Effector memory CD8-positive, alpha-beta T cell (primary cell): ENCODE measurements around the gene DENND1B.
"Not testable (repeated sequence)": the region's sequence is repeated elsewhere in the genome, so short reads cannot be mapped to it uniquely, and the experiment has no call there.

Experiments used
- ATAC-seq: fragments of 150-1000 bp; cut with Tn5 transposase; replicated peaks from 2 replicates; pipeline ENCODE4 v1.10.0; 2021; ENCODE audit warnings: mild to moderate bottlenecking, moderate library complexity
- DNase-seq, 3 experiments: peaks; one replicate each; pipeline ENCODE4 v3.0.0; 2021
- H3K27ac Mint-ChIP-seq, 2 donors: one replicate each; pipeline ENCODE4 v1.8.0; 2022; ENCODE audit warnings: mild to moderate bottlenecking in 2 of 2, mixed read lengths in 2 of 2, moderate library complexity in 2 of 2
- H3K27me3 Mint-ChIP-seq, 2 donors: one replicate each; pipeline ENCODE4 v1.8.0; 2022; ENCODE audit warnings: mixed read lengths in 2 of 2
- H3K36me3 Mint-ChIP-seq: one replicate; pipeline ENCODE4 v1.8.0; 2022; ENCODE audit warnings: mild to moderate bottlenecking, moderate library complexity, mixed read lengths; ENCODE audit not compliant: insufficient read depth
- H3K4me1 Mint-ChIP-seq, 2 donors: one replicate each; pipeline ENCODE4 v1.8.0; 2022; ENCODE audit warnings: low read depth in 2 of 2, mixed read lengths in 2 of 2
- H3K4me3 Mint-ChIP-seq, 2 donors: one replicate each; pipeline ENCODE4 v1.8.0; 2022; ENCODE audit warnings: mild to moderate bottlenecking in 2 of 2, mixed read lengths in 2 of 2, moderate library complexity in 2 of 2
- H3K9me3 Mint-ChIP-seq, 2 donors: one replicate each; pipeline ENCODE4 v1.8.0; 2022; ENCODE audit warnings: mixed read lengths in 2 of 2

Gene DENND1B

GRCh38 chr1:197774466-197775281 lies 606 bp downstream of the DENND1B start:
- H3K9me3 Mint-ChIP-seq: no peaks in the 10 kb centered on the region
- H3K27ac Mint-ChIP-seq: peak overlapping the region; percentile 98 to 99
- DNase-seq: peak; percentile 41 to 48 (median 44)
- peak; percentile 42 for ATAC-seq
- no peaks in the 10 kb centered on the region for H3K27me3 Mint-ChIP-seq
- H3K4me1 Mint-ChIP-seq: peaks cover 43 to 67% of the 10 kb centered on the region in 2 donors
- H3K4me3 Mint-ChIP-seq: peak overlapping the region; percentile 89 to 93
- peaks cover 25% of the 10 kb centered on the region for H3K36me3 Mint-ChIP-seq

GRCh38 chr1:197773856-197774255 lies 1.4 kb downstream of the DENND1B start:
- DNase-seq (no peak), ATAC-seq (no peak)
- peaks cover 25% of the 10 kb centered on the region for H3K36me3 Mint-ChIP-seq
- H3K4me1 Mint-ChIP-seq: peaks cover 39 to 69% of the 10 kb centered on the region in 2 donors
- H3K4me3 Mint-ChIP-seq: peak overlapping the region; percentile 85 to 93
- H3K27ac Mint-ChIP-seq: peak overlapping the region; percentile 98 to 99
- H3K27me3 Mint-ChIP-seq: no peaks in the 10 kb centered on the region
- no peaks in the 10 kb centered on the region for H3K9me3 Mint-ChIP-seq

GRCh38 chr1:197771904-197772556 lies 3.2 kb downstream of the DENND1B start:
- Mint-ChIP-seq H3K27ac (no peak overlapping the region), H3K4me3 (peak overlapping the region; percentile 17 to 93), H3K4me1 (peaks cover 42 to 77% of the 10 kb centered on the region in 2 donors), H3K9me3 (no peaks in the 10 kb centered on the region), H3K27me3 (no peaks in the 10 kb centered on the region), H3K36me3 (peaks cover 32% of the 10 kb centered on the region)
- DNase-seq (no peak), ATAC-seq (no peak)

- Mint-ChIP-seq H3K27me3 (no peaks in the 10 kb centered on the region), H3K36me3 (peaks cover 29% of the 10 kb centered on the region), H3K27ac (no peak overlapping the region), H3K9me3 (no peaks in the 10 kb centered on the region), H3K4me3 (peak overlapping the region in 1 of 2 donors; percentile 17), H3K4me1 (peaks cover 39 to 79% of the 10 kb centered on the region in 2 donors)
- ATAC-seq (no peak), DNase-seq (no peak)
These were observed 3.9 kb downstream of the DENND1B start for GRCh38 chr1:197771386-197771785.

- H3K9me3 Mint-ChIP-seq: no peaks in the 10 kb centered on the region
- H3K4me1 Mint-ChIP-seq: peaks cover 30 to 82% of the 10 kb centered on the region in 2 donors
- no peaks in the 10 kb centered on the region for H3K27me3 Mint-ChIP-seq
- peak overlapping the region in 1 of 2 donors; percentile 18 for H3K27ac Mint-ChIP-seq
- ATAC-seq: no peak
- H3K4me3 Mint-ChIP-seq: no peak overlapping the region
- peaks cover 17% of the 10 kb centered on the region for H3K36me3 Mint-ChIP-seq
- DNase-seq: no peak
These were observed 5.0 kb downstream of the DENND1B start for GRCh38 chr1:197770243-197770642.

GRCh38 chr1:197769287-197769686 lies 6.0 kb downstream of the DENND1B start:
- H3K27me3 Mint-ChIP-seq: no peaks in the 10 kb centered on the region
- ATAC-seq: no peak
- H3K36me3 Mint-ChIP-seq: peaks cover 11% of the 10 kb centered on the region
- no peak for DNase-seq
- no peak overlapping the region for H3K4me3 Mint-ChIP-seq
- H3K27ac Mint-ChIP-seq: peak overlapping the region in 1 of 2 donors; percentile 50
- peaks cover 29 to 79% of the 10 kb centered on the region in 2 donors for H3K4me1 Mint-ChIP-seq
- H3K9me3 Mint-ChIP-seq: no peaks in the 10 kb centered on the region

- H3K9me3 Mint-ChIP-seq: no peaks in the 10 kb centered on the region
- peaks cover 32 to 76% of the 10 kb centered on the region in 2 donors for H3K4me1 Mint-ChIP-seq
- DNase-seq: no peak
- H3K4me3 Mint-ChIP-seq: peak overlapping the region in 1 of 2 donors; percentile 10
- H3K36me3 Mint-ChIP-seq: peaks cover 10% of the 10 kb centered on the region
- no peaks in the 10 kb centered on the region for H3K27me3 Mint-ChIP-seq
- peak overlapping the region in 1 of 2 donors; percentile 50 for H3K27ac Mint-ChIP-seq
- ATAC-seq: no peak
These were observed 7.1 kb downstream of the DENND1B start for GRCh38 chr1:197768014-197768805.

GRCh38 chr1:197763769-197764168 lies 11.5 kb downstream of the DENND1B start:
- Mint-ChIP-seq H3K27me3 (no peaks in the 10 kb centered on the region), H3K9me3 (no peaks in the 10 kb centered on the region), H3K4me1 (peaks cover 19 to 58% of the 10 kb centered on the region in 2 donors), H3K36me3 (peaks cover 6% of the 10 kb centered on the region), H3K27ac (no peak overlapping the region), H3K4me3 (no peak overlapping the region)
- no peak for DNase-seq
- no peak for ATAC-seq

GRCh38 chr1:197763307-197763706 lies 12.0 kb downstream of the DENND1B start:
- no peaks in the 10 kb centered on the region for H3K27me3 Mint-ChIP-seq
- DNase-seq (no peak), ATAC-seq (no peak)
- peaks cover 17 to 53% of the 10 kb centered on the region in 2 donors for H3K4me1 Mint-ChIP-seq
- H3K27ac Mint-ChIP-seq: no peak overlapping the region
- no peak overlapping the region for H3K4me3 Mint-ChIP-seq
- no peaks in the 10 kb centered on the region for H3K9me3 Mint-ChIP-seq
- peaks cover 1% of the 10 kb centered on the region for H3K36me3 Mint-ChIP-seq

- H3K4me3 Mint-ChIP-seq: no peak overlapping the region
- DNase-seq: no peak
- H3K4me1 Mint-ChIP-seq: peaks cover 13 to 49% of the 10 kb centered on the region in 2 donors
- peak; percentile 36 for ATAC-seq
- no peak overlapping the region for H3K27ac Mint-ChIP-seq
- no peaks in the 10 kb centered on the region for H3K27me3 Mint-ChIP-seq
- no peaks in the 10 kb centered on the region for H3K36me3 Mint-ChIP-seq
- no peaks in the 10 kb centered on the region for H3K9me3 Mint-ChIP-seq
These were observed 13.6 kb downstream of the DENND1B start for GRCh38 chr1:197761654-197762053.

GRCh38 chr1:197755553-197755952 lies 19.7 kb downstream of the DENND1B start:
- not testable (repeated sequence) for DNase-seq, H3K27ac Mint-ChIP-seq, H3K36me3 Mint-ChIP-seq

GRCh38 chr1:197752652-197753164 lies 22.6 kb downstream of the DENND1B start:
- ATAC-seq, H3K27me3 Mint-ChIP-seq, DNase-seq, H3K4me3 Mint-ChIP-seq, H3K9me3 Mint-ChIP-seq, H3K36me3 Mint-ChIP-seq, H3K27ac Mint-ChIP-seq: not testable (repeated sequence)
- peaks cover 21 to 49% of the 10 kb centered on the region in 2 donors for H3K4me1 Mint-ChIP-seq

More at GRCh38 chr1:197755553-197755952, 19.7 kb downstream of the DENND1B start:
- ATAC-seq, H3K27me3 Mint-ChIP-seq, H3K9me3 Mint-ChIP-seq, H3K4me3 Mint-ChIP-seq: not testable (repeated sequence)
- H3K4me1 Mint-ChIP-seq: peaks cover 15 to 36% of the 10 kb centered on the region in 2 donors

GRCh38 chr1:197750366-197750765 lies 24.9 kb downstream of the DENND1B start:
- H3K27me3 Mint-ChIP-seq: no peaks in the 10 kb centered on the region
- H3K4me1 Mint-ChIP-seq: peaks cover 20 to 39% of the 10 kb centered on the region in 2 donors
- H3K27ac Mint-ChIP-seq: peak overlapping the region in 1 of 2 donors; percentile 9
- peaks cover 9% of the 10 kb centered on the region for H3K36me3 Mint-ChIP-seq
- H3K9me3 Mint-ChIP-seq: no peaks in the 10 kb centered on the region
- no peak for DNase-seq
- peak overlapping the region in 1 of 2 donors; percentile 13 for H3K4me3 Mint-ChIP-seq
- no peak for ATAC-seq
